Stomach (tissue), 4 donors: ENCODE data around the gene ZNF285.

Experiments
- POLR2A ChIP-seq, 4 donors: fragments of 450-650 bp; IDR thresholded peaks; one replicate each; pipeline ENCODE4 v1.6.1; 2016; ENCODE audit warnings: antibody characterized with exemption in 4 of 4, control low read depth in 2 of 4, mild to moderate bottlenecking in 1 of 4, moderate library complexity in 1 of 4
- TF ChIP-seq, protein P1 (sequence below), 7 experiments: fragments of 450-650 bp in 4 of 7; fragments of 200-600 bp in 3 of 7; sonication (generic) in 3 of 7; IDR thresholded peaks; one replicate each; pipeline ENCODE4 v1.5.1; 2016 to 2019; ENCODE audit warnings: antibody characterized with exemption in 7 of 7, control low read depth in 2 of 7, mild to moderate bottlenecking in 1 of 7

DNA sequence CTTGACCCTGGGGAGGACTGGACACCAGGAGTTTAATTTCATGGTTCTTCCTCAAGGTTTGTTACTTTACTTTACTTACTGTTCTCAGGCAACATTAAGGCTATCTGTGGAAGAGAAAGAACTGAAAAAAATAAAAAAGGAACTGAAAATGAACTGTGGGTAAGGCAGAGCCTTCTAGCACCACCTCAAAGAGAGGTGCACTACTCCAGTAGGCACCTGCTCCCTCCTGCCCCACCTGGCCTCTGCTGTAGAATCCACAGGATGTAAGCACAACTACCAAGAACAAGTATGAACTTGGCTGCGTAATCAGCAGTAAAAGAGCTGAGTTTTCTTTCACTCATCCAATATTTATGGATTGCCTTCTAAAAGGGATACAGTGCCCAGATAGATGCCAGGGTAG is 57.2 kb downstream of the ZNF285 start:
- TF ChIP-seq, protein P1, sequence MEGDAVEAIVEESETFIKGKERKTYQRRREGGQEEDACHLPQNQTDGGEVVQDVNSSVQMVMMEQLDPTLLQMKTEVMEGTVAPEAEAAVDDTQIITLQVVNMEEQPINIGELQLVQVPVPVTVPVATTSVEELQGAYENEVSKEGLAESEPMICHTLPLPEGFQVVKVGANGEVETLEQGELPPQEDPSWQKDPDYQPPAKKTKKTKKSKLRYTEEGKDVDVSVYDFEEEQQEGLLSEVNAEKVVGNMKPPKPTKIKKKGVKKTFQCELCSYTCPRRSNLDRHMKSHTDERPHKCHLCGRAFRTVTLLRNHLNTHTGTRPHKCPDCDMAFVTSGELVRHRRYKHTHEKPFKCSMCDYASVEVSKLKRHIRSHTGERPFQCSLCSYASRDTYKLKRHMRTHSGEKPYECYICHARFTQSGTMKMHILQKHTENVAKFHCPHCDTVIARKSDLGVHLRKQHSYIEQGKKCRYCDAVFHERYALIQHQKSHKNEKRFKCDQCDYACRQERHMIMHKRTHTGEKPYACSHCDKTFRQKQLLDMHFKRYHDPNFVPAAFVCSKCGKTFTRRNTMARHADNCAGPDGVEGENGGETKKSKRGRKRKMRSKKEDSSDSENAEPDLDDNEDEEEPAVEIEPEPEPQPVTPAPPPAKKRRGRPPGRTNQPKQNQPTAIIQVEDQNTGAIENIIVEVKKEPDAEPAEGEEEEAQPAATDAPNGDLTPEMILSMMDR (IDR thresholded peaks at IDR 0.05): no peak
- TF ChIP-seq POLR2A (IDR thresholded peaks at IDR 0.05): no peak
